Measurements from ENCODE around the gene SLC16A1.

GRCh38 chr1:112934577-112934976, 21.4 kb downstream of the SLC16A1 start:
- TF ChIP-seq, protein P1, sequence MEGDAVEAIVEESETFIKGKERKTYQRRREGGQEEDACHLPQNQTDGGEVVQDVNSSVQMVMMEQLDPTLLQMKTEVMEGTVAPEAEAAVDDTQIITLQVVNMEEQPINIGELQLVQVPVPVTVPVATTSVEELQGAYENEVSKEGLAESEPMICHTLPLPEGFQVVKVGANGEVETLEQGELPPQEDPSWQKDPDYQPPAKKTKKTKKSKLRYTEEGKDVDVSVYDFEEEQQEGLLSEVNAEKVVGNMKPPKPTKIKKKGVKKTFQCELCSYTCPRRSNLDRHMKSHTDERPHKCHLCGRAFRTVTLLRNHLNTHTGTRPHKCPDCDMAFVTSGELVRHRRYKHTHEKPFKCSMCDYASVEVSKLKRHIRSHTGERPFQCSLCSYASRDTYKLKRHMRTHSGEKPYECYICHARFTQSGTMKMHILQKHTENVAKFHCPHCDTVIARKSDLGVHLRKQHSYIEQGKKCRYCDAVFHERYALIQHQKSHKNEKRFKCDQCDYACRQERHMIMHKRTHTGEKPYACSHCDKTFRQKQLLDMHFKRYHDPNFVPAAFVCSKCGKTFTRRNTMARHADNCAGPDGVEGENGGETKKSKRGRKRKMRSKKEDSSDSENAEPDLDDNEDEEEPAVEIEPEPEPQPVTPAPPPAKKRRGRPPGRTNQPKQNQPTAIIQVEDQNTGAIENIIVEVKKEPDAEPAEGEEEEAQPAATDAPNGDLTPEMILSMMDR (IDR thresholded peaks at IDR 0.05; ENCODE audit: extremely low read depth in 1 of 2, insufficient read depth in 1 of 2, low read depth in 1 of 2, low read length in 2 of 2), result no peak
- TF ChIP-seq MYC (IDR thresholded peaks at IDR 0.05; ENCODE audit: low read depth, low read length) (no peak), POLR2A (IDR thresholded peaks at IDR 0.05; ENCODE audit: low read depth, low read length) (no peak), POLR2AphosphoS5 (IDR thresholded peaks at IDR 0.05; ENCODE audit: insufficient read depth, low read depth, low read length) (no peak)

Data from endothelial cell of umbilical vein (primary cell).